ENCODE data around the gene ZBTB37.
"Not testable (repeated sequence)": the region's sequence is repeated elsewhere in the genome, so short reads cannot be mapped to it uniquely, and the experiment has no call there.

ZBTB37 gene

DNA sequence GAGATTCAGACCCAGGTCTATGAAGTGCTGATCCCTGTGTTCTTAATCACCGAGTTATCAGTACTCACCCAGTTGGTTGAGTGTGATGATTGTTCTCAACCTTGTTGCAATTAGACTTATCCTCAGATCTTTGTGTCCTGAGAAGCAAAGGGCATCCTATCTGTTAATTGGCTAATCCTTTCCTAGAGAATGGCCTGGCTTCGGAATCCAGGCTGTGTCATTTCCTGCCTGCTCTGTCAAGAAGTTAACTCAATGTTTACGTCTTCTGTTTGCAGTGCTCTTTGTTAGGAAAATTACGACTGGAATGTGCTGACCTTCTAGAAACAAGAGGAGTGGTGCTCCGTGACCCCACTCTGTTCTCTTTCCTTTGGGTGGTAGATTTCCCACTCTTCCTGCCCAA lies 15.1 kb upstream of the ZBTB37 start:
- Histone ChIP-seq H3K27me3 (ENCODE audit: insufficient read depth, low read depth) (no peaks in the 10 kb centered on the region), H3K27ac (no peak overlapping the region)
- TF ChIP-seq, protein P1, sequence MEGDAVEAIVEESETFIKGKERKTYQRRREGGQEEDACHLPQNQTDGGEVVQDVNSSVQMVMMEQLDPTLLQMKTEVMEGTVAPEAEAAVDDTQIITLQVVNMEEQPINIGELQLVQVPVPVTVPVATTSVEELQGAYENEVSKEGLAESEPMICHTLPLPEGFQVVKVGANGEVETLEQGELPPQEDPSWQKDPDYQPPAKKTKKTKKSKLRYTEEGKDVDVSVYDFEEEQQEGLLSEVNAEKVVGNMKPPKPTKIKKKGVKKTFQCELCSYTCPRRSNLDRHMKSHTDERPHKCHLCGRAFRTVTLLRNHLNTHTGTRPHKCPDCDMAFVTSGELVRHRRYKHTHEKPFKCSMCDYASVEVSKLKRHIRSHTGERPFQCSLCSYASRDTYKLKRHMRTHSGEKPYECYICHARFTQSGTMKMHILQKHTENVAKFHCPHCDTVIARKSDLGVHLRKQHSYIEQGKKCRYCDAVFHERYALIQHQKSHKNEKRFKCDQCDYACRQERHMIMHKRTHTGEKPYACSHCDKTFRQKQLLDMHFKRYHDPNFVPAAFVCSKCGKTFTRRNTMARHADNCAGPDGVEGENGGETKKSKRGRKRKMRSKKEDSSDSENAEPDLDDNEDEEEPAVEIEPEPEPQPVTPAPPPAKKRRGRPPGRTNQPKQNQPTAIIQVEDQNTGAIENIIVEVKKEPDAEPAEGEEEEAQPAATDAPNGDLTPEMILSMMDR (conservative IDR thresholded peaks at IDR 0.05; ENCODE audit: low read depth, low read length): no peak

DNA sequence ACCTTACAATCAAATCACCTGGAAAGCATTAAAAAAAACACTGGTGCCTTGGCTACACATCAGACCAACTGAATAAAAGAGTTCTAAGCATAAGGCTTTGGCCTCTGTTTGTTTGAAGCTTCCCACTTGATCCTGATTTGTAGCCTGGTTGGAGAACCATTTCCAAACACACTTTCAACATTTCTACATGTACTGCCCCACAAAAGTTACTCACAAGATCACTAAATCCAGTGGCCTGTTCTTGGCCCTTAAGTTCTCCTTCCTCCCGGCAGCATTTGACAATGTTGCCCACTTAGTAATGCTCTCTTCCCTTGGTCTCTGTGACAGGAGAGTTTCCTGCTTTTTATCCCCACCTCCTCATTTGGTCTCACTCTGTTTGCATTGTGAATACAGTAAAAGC lies 12.2 kb upstream of the ZBTB37 start:
- Histone ChIP-seq H2AFZ (ENCODE audit: low read depth) (no peak overlapping the region), H3K4me3 (IDR thresholded peaks at IDR 0.05; ENCODE audit: insufficient read depth, low read depth, low read length) (no peak overlapping the region), H3K27me3 (ENCODE audit: insufficient read depth, low read depth) (no peaks in the 10 kb centered on the region), H3K79me2 (ENCODE audit: insufficient read depth, low read depth) (no peaks in the 10 kb centered on the region), H3K27ac (no peak overlapping the region; the same call in 1 of the 2 replicates), H3K4me2 (no peak overlapping the region), H3K4me1 (ENCODE audit: low read depth, poor library complexity, severe bottlenecking) (no peaks in the 10 kb centered on the region), H3K9ac (no peak overlapping the region), H3K36me3 (ENCODE audit: insufficient read depth) (peaks cover 3% of the 10 kb centered on the region; the same call in 1 of the 2 replicates), H4K20me1 (ENCODE audit: insufficient read depth) (no peaks in the 10 kb centered on the region)
- TF ChIP-seq, protein P1 (conservative IDR thresholded peaks at IDR 0.05; ENCODE audit: low read depth, low read length): no peak

More for the DNA sequence above, 15.1 kb upstream of the ZBTB37 start:
- Histone ChIP-seq H2AFZ (ENCODE audit: low read depth) (no peak overlapping the region), H3K4me2 (no peak overlapping the region), H3K79me2 (ENCODE audit: insufficient read depth, low read depth) (no peaks in the 10 kb centered on the region), H3K36me3 (ENCODE audit: insufficient read depth) (no peaks in the 10 kb centered on the region; the same call in 1 of the 2 replicates), H4K20me1 (ENCODE audit: insufficient read depth) (no peaks in the 10 kb centered on the region), H3K4me1 (ENCODE audit: low read depth, poor library complexity, severe bottlenecking) (no peaks in the 10 kb centered on the region), H3K9ac (no peak overlapping the region), H3K4me3 (IDR thresholded peaks at IDR 0.05; ENCODE audit: insufficient read depth, low read depth, low read length) (no peak overlapping the region)

DNA sequence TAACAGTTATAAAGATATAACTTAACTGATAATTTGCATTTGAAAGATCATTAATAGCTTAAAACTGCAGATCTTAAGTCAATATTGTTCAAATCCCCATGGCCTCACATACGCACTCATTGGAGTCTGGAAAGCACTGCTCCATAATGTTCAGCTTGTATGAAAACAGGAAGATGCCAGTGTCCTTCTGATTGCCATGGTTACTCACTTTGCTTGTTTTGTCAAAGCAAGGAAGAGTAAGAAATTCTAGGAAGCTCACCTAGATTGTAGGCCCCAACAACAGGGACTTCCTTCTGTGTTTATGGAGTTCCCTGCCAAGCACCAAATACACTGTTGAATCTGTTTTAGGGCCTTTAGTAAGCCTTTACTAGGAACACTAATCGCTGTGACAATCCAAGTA lies 11.3 kb upstream of the ZBTB37 start:
- Histone ChIP-seq H3K27ac (no peak overlapping the region), H3K4me1 (ENCODE audit: low read depth, poor library complexity, severe bottlenecking) (no peaks in the 10 kb centered on the region), H3K36me3 (ENCODE audit: insufficient read depth) (peaks cover 3% of the 10 kb centered on the region; the same call in 1 of the 2 replicates), H2AFZ (ENCODE audit: low read depth) (no peak overlapping the region), H3K4me3 (IDR thresholded peaks at IDR 0.05; ENCODE audit: insufficient read depth, low read depth, low read length) (no peak overlapping the region), H3K27me3 (ENCODE audit: insufficient read depth, low read depth) (no peaks in the 10 kb centered on the region), H4K20me1 (ENCODE audit: insufficient read depth) (no peaks in the 10 kb centered on the region), H3K79me2 (ENCODE audit: insufficient read depth, low read depth) (no peaks in the 10 kb centered on the region), H3K4me2 (no peak overlapping the region), H3K9ac (no peak overlapping the region)
- TF ChIP-seq, protein P1 (conservative IDR thresholded peaks at IDR 0.05; ENCODE audit: low read depth, low read length): no peak

DNA sequence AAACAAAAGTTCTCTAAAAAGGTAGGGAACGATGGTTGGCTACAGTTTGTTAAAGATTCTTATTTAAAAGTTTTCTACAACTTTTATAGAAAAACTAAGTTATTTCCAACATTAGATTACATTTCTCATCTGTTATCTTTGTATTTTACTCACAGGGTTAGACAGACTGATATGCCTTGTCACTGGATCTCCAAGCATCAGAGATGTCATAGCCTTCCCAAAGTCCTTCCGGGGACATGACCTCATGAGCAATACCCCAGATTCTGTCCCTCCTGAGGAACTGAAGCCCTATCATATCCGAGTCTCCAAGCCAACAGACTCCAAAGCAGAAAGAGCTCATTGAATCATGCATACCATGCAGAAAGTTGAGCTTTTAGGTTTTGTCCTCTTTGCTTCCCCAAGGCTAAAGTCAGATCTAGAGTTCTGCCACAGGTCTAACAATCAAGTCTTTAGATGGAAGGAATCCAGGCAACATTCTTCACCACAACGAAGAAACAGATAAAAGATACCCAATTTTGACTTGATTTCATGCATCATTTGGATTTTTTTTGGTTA lies 10.7 kb upstream of the ZBTB37 start:
- Histone ChIP-seq H3K27ac (no peak overlapping the region), H4K20me1 (ENCODE audit: insufficient read depth) (no peaks in the 10 kb centered on the region), H3K79me2 (ENCODE audit: insufficient read depth, low read depth) (no peaks in the 10 kb centered on the region), H3K9ac (no peak overlapping the region), H3K4me1 (ENCODE audit: low read depth, poor library complexity, severe bottlenecking) (no peaks in the 10 kb centered on the region), H3K36me3 (ENCODE audit: insufficient read depth) (peaks cover 3% of the 10 kb centered on the region; the same call in 1 of the 2 replicates), H2AFZ (ENCODE audit: low read depth) (no peak overlapping the region), H3K4me2 (no peak overlapping the region), H3K4me3 (IDR thresholded peaks at IDR 0.05; ENCODE audit: insufficient read depth, low read depth, low read length) (no peak overlapping the region), H3K27me3 (ENCODE audit: insufficient read depth, low read depth) (no peaks in the 10 kb centered on the region)
- TF ChIP-seq, protein P1 (conservative IDR thresholded peaks at IDR 0.05; ENCODE audit: low read depth, low read length): no peak

DNA sequence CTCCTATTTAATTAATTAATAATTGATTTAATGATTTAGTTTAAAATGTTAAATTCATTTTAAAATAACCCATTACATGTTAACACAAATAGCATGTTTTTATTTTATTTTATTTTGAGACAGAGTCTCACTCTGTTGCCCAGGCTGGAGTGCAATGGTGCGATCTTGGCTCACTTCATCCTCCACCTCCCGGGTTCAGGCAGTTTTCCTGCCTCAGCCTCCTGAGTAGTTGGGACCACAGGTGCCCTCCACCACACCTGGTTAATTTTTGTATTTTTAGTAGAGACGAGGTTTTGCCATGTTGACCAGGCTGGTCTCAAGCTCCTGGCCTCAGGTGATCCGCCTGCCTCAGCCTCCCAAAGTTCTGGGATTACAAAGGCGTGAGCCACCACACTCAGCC lies 8.6 kb upstream of the ZBTB37 start:
- H3K27ac ChIP-seq; H3K9ac ChIP-seq; H3K4me2 ChIP-seq; H3K79me2 ChIP-seq (ENCODE audit: insufficient read depth, low read depth); H3K27me3 ChIP-seq (ENCODE audit: insufficient read depth, low read depth); H3K4me3 ChIP-seq (IDR thresholded peaks at IDR 0.05; ENCODE audit: insufficient read depth, low read depth, low read length); H2AFZ ChIP-seq (ENCODE audit: low read depth): not testable (repeated sequence)
- Histone ChIP-seq H3K36me3 (ENCODE audit: insufficient read depth) (peaks cover 17% of the 10 kb centered on the region), H3K4me1 (ENCODE audit: low read depth, poor library complexity, severe bottlenecking) (peaks cover 18% of the 10 kb centered on the region), H4K20me1 (ENCODE audit: insufficient read depth) (peaks cover 19% of the 10 kb centered on the region)

Data from KMS-11 (cell line).